Stimulated activated memory B cell treated with anti-CD40 and anti-IgM and Interleukin-4, amounts not matched to agents 10 μg/mL and 1 μg/mL and 100 μg/mL, for 72 hours (primary cell): Measurements from ENCODE around the gene TMEM214.

Experiments used
- ATAC-seq: fragments of 150-1000 bp; cut with Tn5 transposase; 2 replicates; pipeline ENCODE4 v1.10.0; 2021
- H3K27ac Mint-ChIP-seq: one replicate; pipeline ENCODE4 v1.8.0; 2022; ENCODE audit warnings: mild to moderate bottlenecking, mixed read lengths
- H3K27me3 Mint-ChIP-seq: one replicate; pipeline ENCODE4 v1.8.0; 2022; ENCODE audit warnings: mixed read lengths
- H3K36me3 Mint-ChIP-seq: one replicate; pipeline ENCODE4 v1.8.0; 2022; ENCODE audit warnings: mixed read lengths
- H3K4me1 Mint-ChIP-seq: one replicate; pipeline ENCODE4 v1.8.0; 2022; ENCODE audit warnings: mixed read lengths
- H3K4me3 Mint-ChIP-seq: one replicate; pipeline ENCODE4 v1.8.0; 2022; ENCODE audit warnings: mild to moderate bottlenecking, moderate library complexity, mixed read lengths
- H3K9me3 Mint-ChIP-seq: one replicate; pipeline ENCODE4 v1.8.0; 2022; ENCODE audit warnings: mixed read lengths

TMEM214 gene

GRCh38 chr2:27006602-27007415 lies 26.0 kb upstream of the TMEM214 start:
- peaks cover 9% of the 10 kb centered on the region for H3K27me3 Mint-ChIP-seq
- no peaks in the 10 kb centered on the region for H3K9me3 Mint-ChIP-seq
- H3K4me1 Mint-ChIP-seq = peaks cover 8% of the 10 kb centered on the region
- no peak for ATAC-seq
- H3K36me3 Mint-ChIP-seq = peaks cover 5% of the 10 kb centered on the region
- H3K4me3 Mint-ChIP-seq = no peak overlapping the region
- no peak overlapping the region for H3K27ac Mint-ChIP-seq

GRCh38 chr2:27007416-27008374 lies 25.1 kb upstream of the TMEM214 start:
- Mint-ChIP-seq H3K27me3 (peaks cover 9% of the 10 kb centered on the region), H3K4me3 (no peak overlapping the region), H3K4me1 (peaks cover 8% of the 10 kb centered on the region), H3K27ac (no peak overlapping the region), H3K36me3 (peaks cover 5% of the 10 kb centered on the region), H3K9me3 (no peaks in the 10 kb centered on the region)
- no peak for ATAC-seq

DNA sequence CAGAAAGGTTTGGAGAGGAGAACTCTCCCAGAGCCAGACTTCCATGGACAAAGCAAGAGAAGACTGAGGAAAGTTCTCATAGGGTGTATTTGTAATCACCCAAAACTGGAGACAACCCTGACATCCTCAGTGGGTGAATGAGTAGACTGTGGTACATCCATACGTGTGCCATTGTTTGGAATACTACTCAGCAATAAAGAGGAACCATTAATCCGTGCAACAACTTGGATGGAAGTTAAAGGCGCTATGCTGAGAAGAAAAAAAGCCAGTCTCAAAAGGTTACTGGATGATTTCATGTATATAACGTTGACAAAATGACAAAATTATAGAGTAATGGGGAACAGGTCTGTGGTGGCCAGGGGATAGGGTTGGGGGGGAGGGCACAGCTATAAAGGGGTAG lies 24.1 kb upstream of the TMEM214 start:
- H3K36me3 Mint-ChIP-seq = peaks cover 3% of the 10 kb centered on the region
- ATAC-seq = no peak
- H3K4me1 Mint-ChIP-seq = peaks cover 5% of the 10 kb centered on the region
- H3K9me3 Mint-ChIP-seq = no peaks in the 10 kb centered on the region
- no peak overlapping the region for H3K4me3 Mint-ChIP-seq
- peaks cover 5% of the 10 kb centered on the region for H3K27me3 Mint-ChIP-seq
- H3K27ac Mint-ChIP-seq = no peak overlapping the region

DNA sequence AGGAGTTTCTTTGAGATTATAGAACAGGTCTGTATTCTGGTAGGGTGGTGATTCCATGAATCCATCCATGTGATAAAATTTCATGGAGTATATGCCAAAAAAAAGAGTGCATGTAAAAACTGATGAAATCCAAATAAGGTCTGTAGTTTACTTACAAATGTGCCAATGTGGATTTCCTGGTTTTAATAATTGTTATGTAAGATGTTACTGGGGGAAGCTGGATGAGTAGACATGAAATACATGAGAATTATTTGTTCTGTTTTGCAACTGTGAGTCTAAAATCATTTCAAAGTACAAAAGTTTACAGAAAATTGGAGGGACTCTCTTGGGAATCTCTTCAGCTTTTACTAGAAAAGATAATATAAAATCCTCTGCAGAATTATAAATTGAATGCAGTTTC lies 23.7 kb upstream of the TMEM214 start:
- no peak overlapping the region for H3K27ac Mint-ChIP-seq
- peaks cover under 1% of the 10 kb centered on the region for H3K27me3 Mint-ChIP-seq
- ATAC-seq = no peak

GRCh38 chr2:27009716-27010115 lies 23.0 kb upstream of the TMEM214 start:
- H3K27ac Mint-ChIP-seq = no peak overlapping the region
- H3K4me3 Mint-ChIP-seq = no peak overlapping the region
- no peaks in the 10 kb centered on the region for H3K27me3 Mint-ChIP-seq
- no peak for ATAC-seq
- H3K9me3 Mint-ChIP-seq = no peaks in the 10 kb centered on the region
- no peaks in the 10 kb centered on the region for H3K4me1 Mint-ChIP-seq
- H3K36me3 Mint-ChIP-seq = no peaks in the 10 kb centered on the region

More for the DNA sequence above, 23.7 kb upstream of the TMEM214 start:
- Mint-ChIP-seq H3K36me3 (no peaks in the 10 kb centered on the region), H3K9me3 (no peaks in the 10 kb centered on the region), H3K4me1 (peaks cover under 1% of the 10 kb centered on the region), H3K4me3 (no peak overlapping the region)

DNA sequence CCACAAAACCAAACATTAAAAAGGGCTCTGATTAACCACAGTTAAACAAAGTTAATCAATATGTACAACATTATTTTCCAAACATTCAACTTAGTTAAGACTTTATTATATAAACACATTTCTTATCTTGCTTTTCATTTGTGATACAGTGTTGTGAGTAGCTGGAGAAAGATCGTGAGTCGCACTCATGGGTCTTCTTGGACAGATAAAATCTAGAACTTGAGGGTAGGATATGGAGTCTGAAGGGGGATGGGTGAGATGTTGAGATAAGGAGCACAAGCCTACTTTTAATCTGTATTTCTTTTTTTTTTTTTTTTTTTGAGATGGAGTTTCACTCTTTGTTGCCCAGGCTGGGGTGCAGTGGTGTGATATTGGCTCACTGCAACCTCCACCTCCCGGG lies 22.6 kb upstream of the TMEM214 start:
- H3K4me1 Mint-ChIP-seq = no peaks in the 10 kb centered on the region
- H3K36me3 Mint-ChIP-seq = no peaks in the 10 kb centered on the region
- no peak overlapping the region for H3K4me3 Mint-ChIP-seq
- no peaks in the 10 kb centered on the region for H3K9me3 Mint-ChIP-seq
- no peak overlapping the region for H3K27ac Mint-ChIP-seq
- no peaks in the 10 kb centered on the region for H3K27me3 Mint-ChIP-seq
- no peak for ATAC-seq

- H3K27ac Mint-ChIP-seq = no peak overlapping the region
- H3K27me3 Mint-ChIP-seq = no peaks in the 10 kb centered on the region
- H3K36me3 Mint-ChIP-seq = no peaks in the 10 kb centered on the region
- no peaks in the 10 kb centered on the region for H3K9me3 Mint-ChIP-seq
- no peak for ATAC-seq
- no peaks in the 10 kb centered on the region for H3K4me1 Mint-ChIP-seq
- no peak overlapping the region for H3K4me3 Mint-ChIP-seq
Measured at GRCh38 chr2:27013738-27014137, 19.0 kb upstream of the TMEM214 start.

DNA sequence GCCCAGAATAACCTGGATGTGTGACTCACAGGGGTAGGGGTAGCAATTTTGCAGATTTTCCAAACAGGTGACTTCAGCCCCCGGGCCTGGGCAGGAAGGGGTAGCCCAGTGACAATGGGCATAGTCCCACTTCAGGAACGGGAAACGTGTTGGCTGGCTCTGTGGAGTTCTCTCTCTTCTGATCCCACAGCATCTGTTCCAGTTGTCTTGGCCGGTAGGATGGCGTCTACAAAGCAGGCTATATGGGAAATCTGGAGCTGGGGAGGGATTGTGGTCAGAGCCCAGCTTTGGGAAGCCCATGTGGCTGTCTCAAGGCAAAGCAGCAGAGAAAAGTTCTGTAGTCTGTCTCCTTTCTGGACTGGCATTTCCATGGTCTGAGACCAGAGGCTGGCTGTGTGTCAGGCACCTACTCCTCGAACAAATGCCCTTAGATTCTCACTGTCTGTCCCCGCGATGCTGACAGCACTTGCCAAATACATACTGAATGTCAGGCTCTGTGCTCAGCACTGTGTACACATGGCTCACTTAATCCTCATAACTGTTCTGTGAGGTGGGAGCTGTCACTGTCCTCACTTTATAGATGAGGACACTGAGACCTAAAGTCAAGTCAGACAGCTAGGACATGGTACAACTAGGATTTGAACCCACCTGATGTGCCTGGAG lies 17.9 kb upstream of the TMEM214 start:
- no peaks in the 10 kb centered on the region for H3K4me1 Mint-ChIP-seq
- H3K9me3 Mint-ChIP-seq = no peaks in the 10 kb centered on the region
- no peak for ATAC-seq
- H3K4me3 Mint-ChIP-seq = no peak overlapping the region
- no peaks in the 10 kb centered on the region for H3K27me3 Mint-ChIP-seq
- H3K27ac Mint-ChIP-seq = no peak overlapping the region
- H3K36me3 Mint-ChIP-seq = no peaks in the 10 kb centered on the region

GRCh38 chr2:27016801-27017325 lies 15.9 kb upstream of the TMEM214 start:
- no peaks in the 10 kb centered on the region for H3K9me3 Mint-ChIP-seq
- H3K36me3 Mint-ChIP-seq = no peaks in the 10 kb centered on the region
- no peak overlapping the region for H3K4me3 Mint-ChIP-seq
- no peak overlapping the region for H3K27ac Mint-ChIP-seq
- ATAC-seq = no peak
- H3K27me3 Mint-ChIP-seq = no peaks in the 10 kb centered on the region
- no peaks in the 10 kb centered on the region for H3K4me1 Mint-ChIP-seq

- H3K36me3 Mint-ChIP-seq = peaks cover 8% of the 10 kb centered on the region
- H3K9me3 Mint-ChIP-seq = no peaks in the 10 kb centered on the region
- no peak for ATAC-seq
- no peaks in the 10 kb centered on the region for H3K27me3 Mint-ChIP-seq
- H3K27ac Mint-ChIP-seq = no peak overlapping the region
- no peaks in the 10 kb centered on the region for H3K4me1 Mint-ChIP-seq
- no peak overlapping the region for H3K4me3 Mint-ChIP-seq
Measured at GRCh38 chr2:27018142-27018541, 14.6 kb upstream of the TMEM214 start.

DNA sequence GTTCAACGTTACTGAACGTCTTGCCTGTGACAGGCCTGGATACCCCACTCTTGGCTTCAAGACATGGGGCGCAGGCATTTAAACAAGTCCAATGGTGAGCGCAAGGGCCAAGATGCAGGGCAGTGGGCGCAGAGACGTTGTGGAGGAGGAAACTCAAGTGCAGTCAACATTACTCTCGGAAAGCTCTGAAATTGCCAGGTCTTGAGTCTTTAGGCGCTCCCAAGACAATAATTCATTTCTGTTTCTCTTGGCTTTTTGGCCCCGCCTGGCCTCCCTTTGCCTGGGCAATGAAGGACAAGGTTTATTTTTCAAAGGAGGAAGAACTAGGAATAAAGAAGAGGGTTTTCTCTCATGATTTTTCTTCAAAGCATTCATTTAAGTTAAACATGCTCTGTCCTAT lies 13.3 kb upstream of the TMEM214 start:
- H3K4me3 Mint-ChIP-seq = no peak overlapping the region
- no peaks in the 10 kb centered on the region for H3K9me3 Mint-ChIP-seq
- no peaks in the 10 kb centered on the region for H3K4me1 Mint-ChIP-seq
- peaks cover 10% of the 10 kb centered on the region for H3K36me3 Mint-ChIP-seq
- no peaks in the 10 kb centered on the region for H3K27me3 Mint-ChIP-seq
- no peak for ATAC-seq
- H3K27ac Mint-ChIP-seq = no peak overlapping the region

GRCh38 chr2:27019931-27020855 lies 12.6 kb upstream of the TMEM214 start:
- H3K27me3 Mint-ChIP-seq = no peaks in the 10 kb centered on the region
- ATAC-seq = no peak
- peaks cover 14% of the 10 kb centered on the region for H3K36me3 Mint-ChIP-seq
- H3K9me3 Mint-ChIP-seq = no peaks in the 10 kb centered on the region
- no peak overlapping the region for H3K27ac Mint-ChIP-seq
- H3K4me1 Mint-ChIP-seq = no peaks in the 10 kb centered on the region
- H3K4me3 Mint-ChIP-seq = no peak overlapping the region

DNA sequence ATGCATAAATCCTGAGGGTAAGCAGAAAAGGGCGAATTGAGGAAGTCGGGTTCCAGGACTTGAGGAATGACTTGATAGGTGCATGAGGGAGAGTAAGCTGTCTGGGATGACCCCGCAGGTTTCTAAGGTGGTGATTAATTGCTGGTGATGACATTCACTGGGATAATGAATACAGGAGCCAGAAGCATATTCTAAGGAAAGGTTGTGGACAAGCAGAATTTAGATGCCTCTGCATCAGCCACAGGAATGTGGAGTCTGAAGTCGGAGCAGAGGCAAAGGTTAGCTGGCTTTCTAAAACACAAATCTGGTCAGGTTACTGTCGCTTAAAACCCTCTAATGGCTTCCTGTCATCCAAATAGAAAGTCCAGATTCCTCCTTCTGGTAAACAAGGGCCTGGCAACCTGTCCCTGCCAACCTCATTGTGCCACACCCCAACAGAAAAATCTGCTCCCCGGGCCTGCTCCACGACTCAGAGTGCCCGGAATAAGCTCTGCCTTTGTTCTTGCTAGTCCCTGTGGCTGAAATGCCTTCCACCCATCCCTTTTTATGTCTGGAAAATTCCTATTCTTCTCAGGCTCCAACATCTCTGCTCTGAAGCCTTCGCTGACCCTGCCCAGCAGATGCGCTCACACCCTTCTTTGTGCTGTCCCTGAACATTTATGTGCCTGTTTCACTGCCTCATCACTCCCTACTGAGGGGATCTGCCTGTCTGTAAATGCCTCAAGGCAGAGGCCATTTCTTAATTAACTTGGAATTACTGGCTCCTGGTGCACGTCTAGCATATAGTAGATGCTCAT lies 11.3 kb upstream of the TMEM214 start:
- Mint-ChIP-seq H3K4me3 (no peak overlapping the region), H3K4me1 (no peaks in the 10 kb centered on the region), H3K9me3 (no peaks in the 10 kb centered on the region), H3K27ac (no peak overlapping the region), H3K27me3 (no peaks in the 10 kb centered on the region), H3K36me3 (peaks cover 21% of the 10 kb centered on the region)
- ATAC-seq = no peak

DNA sequence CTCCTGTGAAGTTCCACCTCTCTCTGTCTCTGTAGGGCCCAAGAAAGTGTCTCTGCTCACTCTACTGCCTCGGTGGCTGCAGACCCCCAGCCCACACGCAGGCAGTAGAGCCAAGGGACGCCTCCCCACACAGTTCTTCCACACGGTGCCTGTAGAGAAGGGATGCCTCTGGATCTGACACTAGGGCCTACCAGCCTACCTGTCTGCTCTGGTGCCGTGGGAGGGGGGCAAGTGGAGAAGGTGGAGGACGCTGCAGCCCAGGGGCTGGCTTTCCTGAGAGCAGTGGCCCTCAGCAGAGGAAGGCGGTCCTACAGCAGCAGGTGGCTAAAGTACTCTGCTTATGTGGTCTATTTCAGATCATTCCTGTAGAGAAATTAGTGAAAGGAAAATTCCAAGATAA lies 9.0 kb upstream of the TMEM214 start:
- no peaks in the 10 kb centered on the region for H3K4me1 Mint-ChIP-seq
- ATAC-seq = no peak
- no peaks in the 10 kb centered on the region for H3K27me3 Mint-ChIP-seq
- peaks cover 33% of the 10 kb centered on the region for H3K36me3 Mint-ChIP-seq
- no peaks in the 10 kb centered on the region for H3K9me3 Mint-ChIP-seq
- no peak overlapping the region for H3K4me3 Mint-ChIP-seq
- no peak overlapping the region for H3K27ac Mint-ChIP-seq
